ENCODE results near the gene ETV6. TPM values are rescaled to one million over a fixed set of nuclear protein-coding genes. Genes with fewer than 3 reads are reported as not detected.

ETV6 gene
- total and polyA plus RNA-seq, 3 donors from 2014 or later: 7.8 to 20.9 (median 16.3) TPM

- no peaks in the 10 kb centered on the region for H3K36me3 ChIP-seq (ENCODE audit: low read depth, missing control alignments)
- H3K27me3 ChIP-seq: no peaks in the 10 kb centered on the region
- TF ChIP-seq, protein P1, sequence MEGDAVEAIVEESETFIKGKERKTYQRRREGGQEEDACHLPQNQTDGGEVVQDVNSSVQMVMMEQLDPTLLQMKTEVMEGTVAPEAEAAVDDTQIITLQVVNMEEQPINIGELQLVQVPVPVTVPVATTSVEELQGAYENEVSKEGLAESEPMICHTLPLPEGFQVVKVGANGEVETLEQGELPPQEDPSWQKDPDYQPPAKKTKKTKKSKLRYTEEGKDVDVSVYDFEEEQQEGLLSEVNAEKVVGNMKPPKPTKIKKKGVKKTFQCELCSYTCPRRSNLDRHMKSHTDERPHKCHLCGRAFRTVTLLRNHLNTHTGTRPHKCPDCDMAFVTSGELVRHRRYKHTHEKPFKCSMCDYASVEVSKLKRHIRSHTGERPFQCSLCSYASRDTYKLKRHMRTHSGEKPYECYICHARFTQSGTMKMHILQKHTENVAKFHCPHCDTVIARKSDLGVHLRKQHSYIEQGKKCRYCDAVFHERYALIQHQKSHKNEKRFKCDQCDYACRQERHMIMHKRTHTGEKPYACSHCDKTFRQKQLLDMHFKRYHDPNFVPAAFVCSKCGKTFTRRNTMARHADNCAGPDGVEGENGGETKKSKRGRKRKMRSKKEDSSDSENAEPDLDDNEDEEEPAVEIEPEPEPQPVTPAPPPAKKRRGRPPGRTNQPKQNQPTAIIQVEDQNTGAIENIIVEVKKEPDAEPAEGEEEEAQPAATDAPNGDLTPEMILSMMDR (IDR thresholded peaks at IDR 0.05): no peak
- no peak for TF ChIP-seq POLR2A (IDR thresholded peaks at IDR 0.05)
- intact Hi-C loops (cut with DNase I; ENCODE audit: low total_unique reads): no loop called here
- DNase-seq: no peak
- no peak overlapping the region for H3K27ac ChIP-seq
- no peak overlapping the region for H3K4me3 ChIP-seq
- no peaks in the 10 kb centered on the region for H3K9me3 ChIP-seq
- 76 to 78% methylated on average over 4 of the region's 4 CpGs for WGBS, 2 donors
- no peaks in the 10 kb centered on the region for H3K4me1 ChIP-seq
Measured at GRCh38 chr12:11917501-11917900, 268.0 kb downstream of the ETV6 start.

GRCh38 chr12:11920231-11920630 is 270.8 kb downstream of the ETV6 start:
- Histone ChIP-seq H3K36me3 (ENCODE audit: low read depth, missing control alignments) (no peaks in the 10 kb centered on the region), H3K9me3 (no peaks in the 10 kb centered on the region), H3K27ac (no peak overlapping the region), H3K4me1 (no peaks in the 10 kb centered on the region), H3K4me3 (no peak overlapping the region), H3K27me3 (no peaks in the 10 kb centered on the region)
- intact Hi-C loops (cut with DNase I; ENCODE audit: low total_unique reads): no loop called here
- DNase-seq: no peak
- TF ChIP-seq POLR2A (IDR thresholded peaks at IDR 0.05): no peak
- TF ChIP-seq, protein P1 (IDR thresholded peaks at IDR 0.05): no peak
- 92 to 93% methylated on average over 4 of the region's 4 CpGs for WGBS, 2 donors

- WGBS, 2 donors: 36 to 47% methylated on average over 1 of the region's 1 CpG
- no peaks in the 10 kb centered on the region for H3K27me3 ChIP-seq
- intact Hi-C loops (cut with DNase I; ENCODE audit: low total_unique reads): no loop called here
- no peak overlapping the region for H3K4me3 ChIP-seq
- TF ChIP-seq POLR2A (IDR thresholded peaks at IDR 0.05): no peak
- TF ChIP-seq, protein P1 (IDR thresholded peaks at IDR 0.05): no peak
- H3K36me3 ChIP-seq (ENCODE audit: low read depth, missing control alignments): no peaks in the 10 kb centered on the region
- no peak overlapping the region for H3K27ac ChIP-seq
- no peaks in the 10 kb centered on the region for H3K4me1 ChIP-seq
- DNase-seq: no peak
- no peaks in the 10 kb centered on the region for H3K9me3 ChIP-seq
Measured at GRCh38 chr12:11922361-11922760, 272.9 kb downstream of the ETV6 start.

DNA sequence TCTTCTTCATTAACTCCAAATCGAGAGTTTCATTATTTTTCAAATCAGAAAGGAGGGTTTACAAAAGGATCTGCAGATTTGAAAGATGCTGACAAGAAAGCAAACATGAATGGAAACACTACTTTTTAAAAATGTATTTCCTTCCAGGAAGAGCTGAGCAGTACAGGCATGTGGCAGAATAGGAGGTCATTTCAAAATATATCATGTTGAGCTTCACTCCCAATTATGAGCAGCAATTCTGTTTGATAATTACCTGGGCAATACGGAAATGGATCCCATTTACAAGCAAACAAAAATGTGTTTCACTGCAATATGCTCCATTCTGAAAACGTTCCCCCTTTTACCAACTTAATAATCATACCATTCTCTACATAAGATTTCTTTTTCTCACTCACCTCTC is 273.6 kb downstream of the ETV6 start:
- H3K4me3 ChIP-seq: no peak overlapping the region
- H3K4me1 ChIP-seq: no peaks in the 10 kb centered on the region
- H3K36me3 ChIP-seq (ENCODE audit: low read depth, missing control alignments): no peaks in the 10 kb centered on the region
- intact Hi-C loops (cut with DNase I; ENCODE audit: low total_unique reads): no loop called here
- 76 to 80% methylated on average over 3 of the region's 3 CpGs for WGBS, 2 donors
- H3K27ac ChIP-seq: no peak overlapping the region
- no peaks in the 10 kb centered on the region for H3K27me3 ChIP-seq
- no peaks in the 10 kb centered on the region for H3K9me3 ChIP-seq
- no peak for TF ChIP-seq POLR2A (IDR thresholded peaks at IDR 0.05)
- TF ChIP-seq, protein P1 (IDR thresholded peaks at IDR 0.05): no peak
- no peak for DNase-seq

DNA sequence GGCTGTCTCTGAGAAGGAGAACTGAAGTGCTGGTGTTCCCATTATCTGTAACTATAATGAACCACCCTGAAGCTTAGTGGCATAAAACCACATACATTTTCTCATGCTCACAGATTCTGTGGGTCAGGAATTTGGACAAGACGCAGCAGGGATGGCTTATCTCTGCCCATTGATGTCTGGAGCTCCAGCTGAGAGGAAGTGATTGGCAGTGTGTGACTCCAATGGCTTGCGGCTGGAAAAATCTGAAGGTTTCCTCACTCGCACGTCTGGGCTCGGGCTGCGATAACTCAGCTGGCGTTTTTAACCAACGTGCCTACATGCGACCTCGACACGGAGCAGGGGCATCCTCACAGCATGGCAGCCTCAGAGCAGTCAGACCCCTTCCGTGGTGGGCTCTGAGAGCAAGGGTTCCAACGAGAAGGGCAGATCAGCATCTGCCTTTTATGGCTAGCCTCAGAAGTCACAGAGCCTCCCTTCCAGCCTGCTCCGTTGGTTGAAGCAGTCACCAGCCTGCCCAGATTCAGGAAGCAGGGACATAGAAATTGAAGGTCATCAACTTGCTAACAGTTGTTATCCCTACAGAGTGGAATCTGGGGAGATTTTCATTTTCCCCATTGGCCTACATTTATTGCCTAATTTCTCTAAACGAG is 277.9 kb downstream of the ETV6 start:
- Histone ChIP-seq H3K9me3 (no peaks in the 10 kb centered on the region), H3K4me1 (no peaks in the 10 kb centered on the region), H3K36me3 (ENCODE audit: low read depth, missing control alignments) (no peaks in the 10 kb centered on the region), H3K4me3 (no peak overlapping the region), H3K27ac (no peak overlapping the region), H3K27me3 (no peaks in the 10 kb centered on the region)
- no peak for DNase-seq
- intact Hi-C loops (cut with DNase I; ENCODE audit: low total_unique reads): no loop called here
- WGBS, 2 donors: 52 to 54% methylated on average over 10 to 15 of the region's 15 CpGs
- TF ChIP-seq, protein P1 (IDR thresholded peaks at IDR 0.05): no peak
- no peak for TF ChIP-seq POLR2A (IDR thresholded peaks at IDR 0.05)

All from testis (tissue), 3 donors.